Activated CD4-positive, alpha-beta T cell treated with anti-CD3 and anti-CD28 coated beads for 36 hours (primary cell): ENCODE measurements around the gene MGAT5. TPM values are rescaled to one million over a fixed set of nuclear protein-coding genes. Genes with fewer than 3 reads are reported as not detected.
A peak's percentile ranks its signal among the peaks of the same experiment; 100 is the strongest.

Experiments
- ATAC-seq: fragments of 200-7000 bp; cut with Tn5 transposase; one replicate; pipeline ENCODE4 v1.10.0; 2021; ENCODE audit warnings: mild to moderate bottlenecking, moderate library complexity
- CTCF ChIA-PET: fragments of 350-600 bp; sonication (Branson Sonifier 250); formaldehyde crosslinking; loops from one replicate; lab custom pipeline; 2021; ENCODE audit warnings: antibody characterized with exemption; lab: Charles Lee
- POLR2A ChIA-PET: fragments of 350-600 bp; sonication (Branson Sonifier 250); formaldehyde crosslinking; loops from one replicate; lab custom pipeline; 2021; ENCODE audit warnings: antibody characterized with exemption, inconsistent platforms; lab: Charles Lee
- DNase-seq: peaks from one replicate; pipeline ENCODE4 v3.0.0-alpha.2; 2020
- H3K27ac Mint-ChIP-seq: one replicate; pipeline ENCODE4 v1.8.0; 2021; ENCODE audit warnings: mixed read lengths
- H3K27me3 Mint-ChIP-seq: one replicate; pipeline ENCODE4 v1.8.0; 2021; ENCODE audit warnings: mixed read lengths
- H3K36me3 Mint-ChIP-seq: one replicate; pipeline ENCODE4 v1.8.0; 2021; ENCODE audit warnings: low read depth, mixed read lengths
- H3K4me1 Mint-ChIP-seq: one replicate; pipeline ENCODE4 v1.8.0; 2021; ENCODE audit warnings: mixed read lengths
- H3K4me3 Mint-ChIP-seq: one replicate; pipeline ENCODE4 v1.8.0; 2021; ENCODE audit warnings: mild to moderate bottlenecking, moderate library complexity, mixed read lengths
- H3K9me3 Mint-ChIP-seq: one replicate; pipeline ENCODE4 v1.8.0; 2021; ENCODE audit warnings: low read depth, mixed read lengths
- intact Hi-C, 2 experiments: fragments of 100-400 bp; cut with DNase I in 1 of 2; cut with micrococcal nuclease in 1 of 2; formaldehyde crosslinking; loops; one replicate each; pipeline versions ENCODE4 v1.14.2 to v1.15.1; 2022 to 2024; cut with DNase I, micrococcal nuclease
- total RNA-seq, 2 experiments: library from RNA; stranded (reverse); gene quantifications; one replicate each; pipeline ENCODE4 v1.2.3, GENCODE V29; 2021

Gene MGAT5
- total RNA-seq, 2 experiments from 2014 or later = 22.2 to 25.7 TPM

- Mint-ChIP-seq H3K36me3 (peaks cover 23% of the 10 kb centered on the region), H3K4me3 (no peak overlapping the region), H3K4me1 (peaks cover 48% of the 10 kb centered on the region), H3K9me3 (no peaks in the 10 kb centered on the region), H3K27me3 (no peaks in the 10 kb centered on the region), H3K27ac (no peak overlapping the region)
- POLR2A ChIA-PET = no interaction called here
- CTCF ChIA-PET = interaction anchor here (1.0 to 1.7 kb wide), 4 partner anchors 22 to 197 kb away, joined by 3 to 6 read pairs (median 4); no protein-coding TSS in a partner anchor
- ATAC-seq = no peak
- DNase-seq = no peak
- intact Hi-C loops = no loop called here
Observed at GRCh38 chr2:134314681-134315368, 61.0 kb downstream of the MGAT5 start.

- Mint-ChIP-seq H3K9me3 (no peaks in the 10 kb centered on the region), H3K36me3 (peaks cover 21% of the 10 kb centered on the region), H3K4me3 (no peak overlapping the region), H3K27me3 (no peaks in the 10 kb centered on the region), H3K27ac (no peak overlapping the region), H3K4me1 (peaks cover 51% of the 10 kb centered on the region)
- ATAC-seq (no peak), DNase-seq (no peak)
- intact Hi-C loops = no loop called here
- ChIA-PET POLR2A (no interaction called here), CTCF (interaction anchor here (0.6 to 1.2 kb wide), 3 partner anchors 33 to 198 kb away, joined by 3 read pairs; no protein-coding TSS in a partner anchor)
Observed at GRCh38 chr2:134315471-134315870, 61.6 kb downstream of the MGAT5 start.

DNA sequence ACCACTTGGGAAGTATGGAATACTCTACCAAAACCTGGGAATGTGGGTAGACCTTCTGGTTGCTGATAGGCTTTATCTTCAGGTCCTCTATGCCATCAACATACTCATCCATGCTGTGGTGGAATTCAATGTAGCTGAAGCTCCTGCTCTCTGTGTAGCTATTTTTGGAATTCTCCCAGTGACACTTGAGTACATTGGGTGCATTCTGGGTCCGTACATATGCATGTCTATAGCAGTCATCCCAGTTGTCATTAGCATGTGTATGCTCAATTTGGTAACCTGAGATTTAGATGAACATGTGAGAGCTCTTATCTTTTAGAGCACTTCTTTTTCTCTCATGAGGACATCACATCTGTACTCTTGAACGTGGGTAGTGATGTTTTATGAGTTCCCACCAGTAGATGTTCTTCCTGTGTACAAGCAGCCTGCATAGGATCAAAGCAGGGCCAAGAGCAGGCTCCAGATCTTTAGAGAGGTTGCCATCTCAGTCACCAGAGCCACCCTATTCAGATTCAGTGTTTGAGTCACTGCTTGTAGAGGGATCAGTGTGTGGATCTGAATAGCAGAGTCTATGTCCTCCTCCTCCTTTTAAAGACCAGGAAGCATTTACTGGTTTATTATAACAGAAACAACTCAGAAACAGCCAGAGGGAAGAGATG lies 65.9 kb downstream of the MGAT5 start:
- Mint-ChIP-seq H3K4me1 (peaks cover 59% of the 10 kb centered on the region), H3K27ac (peak overlapping the region; percentile 45), H3K36me3 (peaks cover 24% of the 10 kb centered on the region), H3K4me3 (no peak overlapping the region), H3K27me3 (no peaks in the 10 kb centered on the region), H3K9me3 (no peaks in the 10 kb centered on the region)
- ChIA-PET CTCF (interaction anchor here (0.7 to 2.5 kb wide), 4 partner anchors 11 to 92 kb away, joined by 3 to 9 read pairs (median 4); no protein-coding TSS in a partner anchor), POLR2A (no interaction called here)
- ATAC-seq (peak; percentile 97), DNase-seq (peak; percentile 39)
- intact Hi-C loops = no loop called here

- DNase-seq = peak; percentile 66
- H3K27me3 Mint-ChIP-seq = no peaks in the 10 kb centered on the region
- no peak overlapping the region for H3K4me3 Mint-ChIP-seq
- H3K9me3 Mint-ChIP-seq = no peaks in the 10 kb centered on the region
- peak overlapping the region; percentile 35 for H3K27ac Mint-ChIP-seq
- H3K4me1 Mint-ChIP-seq = peaks cover 68% of the 10 kb centered on the region
- H3K36me3 Mint-ChIP-seq = peaks cover 26% of the 10 kb centered on the region
- CTCF ChIA-PET = interaction anchor here (0.8 to 2.5 kb wide), 7 partner anchors 10 to 201 kb away, joined by 3 to 13 read pairs (median 4); no protein-coding TSS in a partner anchor
- POLR2A ChIA-PET = interaction anchor here (0.8 to 1.3 kb wide), 2 partner anchors 151 to 201 kb away, joined by 4 read pairs; no protein-coding TSS in a partner anchor
- intact Hi-C loops = no loop called here
- peak; percentile 69 for ATAC-seq
Observed at GRCh38 chr2:134320930-134321329, 67.1 kb downstream of the MGAT5 start.

DNA sequence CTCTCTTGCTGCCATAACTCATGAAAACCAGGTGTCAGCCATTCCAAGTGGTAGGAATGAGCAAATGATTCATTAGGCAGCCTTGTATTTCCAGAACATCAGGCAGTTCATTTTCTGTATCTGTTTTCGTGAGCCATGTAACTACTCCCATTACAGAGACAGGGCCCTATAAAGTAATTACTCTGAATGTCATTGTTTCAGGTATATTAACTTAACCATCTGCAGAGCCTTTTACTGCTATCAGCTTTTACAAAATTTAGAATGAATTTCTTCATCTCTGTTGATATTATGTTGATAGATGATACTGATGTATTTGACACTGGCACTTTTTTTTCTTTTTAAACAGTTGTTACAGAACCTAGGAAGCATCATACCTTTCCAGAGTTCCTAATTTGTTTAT lies 69.9 kb downstream of the MGAT5 start:
- H3K4me1 Mint-ChIP-seq = peaks cover 72% of the 10 kb centered on the region
- H3K36me3 Mint-ChIP-seq = peaks cover 18% of the 10 kb centered on the region
- no peak for ATAC-seq

DNA sequence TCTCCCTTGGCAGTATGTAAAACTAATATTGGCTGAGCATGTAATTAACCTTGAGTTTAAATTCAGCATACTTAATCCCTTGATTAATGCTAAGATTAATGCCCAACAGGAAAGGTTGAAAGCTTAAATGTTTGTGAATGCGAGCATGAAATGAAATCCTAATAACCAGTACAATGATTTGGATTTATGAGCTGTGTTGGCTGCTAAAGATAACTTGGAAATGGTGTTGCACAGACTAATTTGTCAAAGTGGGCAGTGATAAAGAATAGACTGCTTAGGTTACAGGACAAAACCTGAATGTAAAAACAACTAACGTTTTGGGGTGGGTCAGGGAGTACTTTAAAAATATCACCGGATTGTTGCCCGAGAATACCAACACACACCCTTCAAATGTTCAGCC lies 70.6 kb downstream of the MGAT5 start:
- H3K36me3 Mint-ChIP-seq = peaks cover 13% of the 10 kb centered on the region
- H3K4me1 Mint-ChIP-seq = peaks cover 66% of the 10 kb centered on the region
- intact Hi-C loops = no loop called here
- no peak overlapping the region for H3K4me3 Mint-ChIP-seq
- no peaks in the 10 kb centered on the region for H3K9me3 Mint-ChIP-seq
- H3K27me3 Mint-ChIP-seq = no peaks in the 10 kb centered on the region
- H3K27ac Mint-ChIP-seq = no peak overlapping the region
- ATAC-seq (no peak), DNase-seq (no peak)
- ChIA-PET CTCF (no interaction called here), POLR2A (no interaction called here)

More for the DNA sequence above, 69.9 kb downstream of the MGAT5 start:
- Mint-ChIP-seq H3K9me3 (no peaks in the 10 kb centered on the region), H3K27ac (no peak overlapping the region), H3K27me3 (no peaks in the 10 kb centered on the region), H3K4me3 (no peak overlapping the region)
- DNase-seq = no peak
- intact Hi-C loops = no loop called here
- CTCF ChIA-PET = interaction anchor here (0.9 to 1.6 kb wide), 3 partner anchors 14 to 206 kb away, joined by 3 to 4 read pairs (median 3); no protein-coding TSS in a partner anchor
- POLR2A ChIA-PET = no interaction called here

GRCh38 chr2:134324947-134325346 lies 71.1 kb downstream of the MGAT5 start:
- H3K36me3 Mint-ChIP-seq = peaks cover 12% of the 10 kb centered on the region
- intact Hi-C loops = no loop called here
- ChIA-PET POLR2A (no interaction called here), CTCF (no interaction called here)
- ATAC-seq (no peak), DNase-seq (no peak)
- no peaks in the 10 kb centered on the region for H3K9me3 Mint-ChIP-seq
- H3K4me1 Mint-ChIP-seq = peaks cover 60% of the 10 kb centered on the region
- H3K27me3 Mint-ChIP-seq = no peaks in the 10 kb centered on the region
- no peak overlapping the region for H3K27ac Mint-ChIP-seq
- no peak overlapping the region for H3K4me3 Mint-ChIP-seq

DNA sequence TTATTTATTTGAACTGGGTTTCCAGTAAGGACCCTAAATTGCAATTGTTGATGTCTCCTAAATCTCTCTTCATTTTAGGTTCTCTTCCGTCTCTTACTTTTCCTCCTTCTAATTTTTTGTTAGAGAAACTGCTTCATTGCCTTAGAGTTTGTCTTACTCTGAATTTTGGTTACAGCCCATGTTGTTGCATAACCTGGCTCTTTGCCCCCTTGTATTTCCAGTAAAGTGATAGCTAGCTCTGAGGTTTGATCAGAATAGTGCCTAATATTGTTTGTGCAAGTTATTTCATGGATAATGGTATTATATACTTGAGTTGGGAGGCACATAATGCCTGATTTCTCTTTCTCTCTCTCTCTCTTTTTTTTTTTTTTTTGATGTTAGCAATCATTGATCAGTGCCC lies 71.8 kb downstream of the MGAT5 start:
- DNase-seq (no peak), ATAC-seq (no peak)
- ChIA-PET POLR2A (no interaction called here), CTCF (no interaction called here)
- H3K36me3 Mint-ChIP-seq = peaks cover 12% of the 10 kb centered on the region
- peaks cover 53% of the 10 kb centered on the region for H3K4me1 Mint-ChIP-seq
- intact Hi-C loops = no loop called here
- no peak overlapping the region for H3K27ac Mint-ChIP-seq
- no peak overlapping the region for H3K4me3 Mint-ChIP-seq
- no peaks in the 10 kb centered on the region for H3K9me3 Mint-ChIP-seq
- H3K27me3 Mint-ChIP-seq = no peaks in the 10 kb centered on the region

GRCh38 chr2:134327367-134327766 lies 73.5 kb downstream of the MGAT5 start:
- intact Hi-C loops = no loop called here
- H3K9me3 Mint-ChIP-seq = no peaks in the 10 kb centered on the region

GRCh38 chr2:134331081-134331480 lies 77.2 kb downstream of the MGAT5 start:
- intact Hi-C loops = no loop called here
- Mint-ChIP-seq H3K4me1 (peaks cover 10% of the 10 kb centered on the region), H3K27me3 (no peaks in the 10 kb centered on the region), H3K27ac (no peak overlapping the region), H3K4me3 (no peak overlapping the region), H3K36me3 (peaks cover 17% of the 10 kb centered on the region), H3K9me3 (no peaks in the 10 kb centered on the region)
- ChIA-PET POLR2A (no interaction called here), CTCF (interaction anchor here (1.8 kb wide), 1 partner anchor 10 kb away, joined by 9 read pairs; no protein-coding TSS in a partner anchor)
- ATAC-seq = no peak
- DNase-seq = no peak

More at GRCh38 chr2:134327367-134327766, 73.5 kb downstream of the MGAT5 start:
- Mint-ChIP-seq H3K36me3 (peaks cover 21% of the 10 kb centered on the region), H3K4me3 (no peak overlapping the region), H3K27ac (no peak overlapping the region), H3K4me1 (peaks cover 36% of the 10 kb centered on the region), H3K27me3 (no peaks in the 10 kb centered on the region)
- POLR2A ChIA-PET = no interaction called here
- CTCF ChIA-PET = interaction anchor here (0.7 to 1.1 kb wide), 3 partner anchors 9 to 1472 kb away, joined by 3 to 4 read pairs (median 3); no protein-coding TSS in a partner anchor
- ATAC-seq = no peak
- no peak for DNase-seq

- ATAC-seq = no peak
- peaks cover 7% of the 10 kb centered on the region for H3K4me1 Mint-ChIP-seq
- no peaks in the 10 kb centered on the region for H3K27me3 Mint-ChIP-seq
- peaks cover 21% of the 10 kb centered on the region for H3K36me3 Mint-ChIP-seq
- intact Hi-C loops = no loop called here
- no peaks in the 10 kb centered on the region for H3K9me3 Mint-ChIP-seq
- no peak for DNase-seq
- ChIA-PET CTCF (interaction anchor here (1.2 kb wide), 1 partner anchor 11 kb away, joined by 3 read pairs; no protein-coding TSS in a partner anchor), POLR2A (no interaction called here)
- no peak overlapping the region for H3K27ac Mint-ChIP-seq
- no peak overlapping the region for H3K4me3 Mint-ChIP-seq
Observed at GRCh38 chr2:134333646-134334189, 79.8 kb downstream of the MGAT5 start.
